Endothelial cell of umbilical vein (primary cell): ENCODE data around the gene ZDHHC11. TPM values are rescaled to one million over a fixed set of nuclear protein-coding genes. Genes with fewer than 3 reads are reported as not detected.

Experiments used
- BruUV-seq: library from RNA; stranded (reverse); fragments of 400-500 nt; replicated peaks from 2 replicates; lab custom pipeline; 2021; lab: Mats Ljungman, UMichigan
- CTCF ChIA-PET: fragments of 300-600, 350-600 bp; sonication (Branson Sonifier 250); formaldehyde crosslinking; loops from one replicate; lab custom pipeline; 2021; ENCODE audit warnings: antibody characterized with exemption, inconsistent platforms; lab: Charles Lee
- POLR2A ChIA-PET: fragments of 300-600, 350-600 bp; sonication (Branson Sonifier 250); formaldehyde crosslinking; loops from one replicate; lab custom pipeline; 2021; ENCODE audit warnings: antibody characterized with exemption, inconsistent platforms; lab: Charles Lee
- DNase-seq: peaks from one replicate; pipeline ENCODE4 v3.0.0-alpha.2; 2011; ENCODE audit warnings: low read depth, low spot score
- FAIRE-seq: peaks from 2 replicates; lab custom pipeline; 2011; peaks lifted over from hg19 to GRCh38; lab: Jason Lieb, UNC
- H2AFZ ChIP-seq: 2 replicates; pipeline ENCODE4 v1.6.0; 2012; ENCODE audit warnings: low read depth, low read length, control low read depth, inconsistent platforms
- H3K27ac ChIP-seq: 2 replicates; pipeline ENCODE4 v1.5.1; 2011; ENCODE audit warnings: low read depth, mild to moderate bottlenecking, control low read depth, low read length, moderate library complexity; ENCODE audit not compliant: insufficient read depth
- H3K27me3 ChIP-seq, 2 experiments: 2 replicates each; pipeline versions ENCODE4 v1.6.0 to v1.6.1; 2011; ENCODE audit warnings: low read length in 2 of 2, mixed read lengths in 1 of 2; ENCODE audit not compliant: control insufficient read depth in 2 of 2, insufficient read depth in 2 of 2
- H3K36me3 ChIP-seq, 2 experiments: 2 replicates in 1 of 2; 3 replicates in 1 of 2; pipeline ENCODE4 v1.5.1; 2011; ENCODE audit warnings: low read length in 2 of 2, mild to moderate bottlenecking in 1 of 2, moderate library complexity in 1 of 2; ENCODE audit not compliant: control insufficient read depth in 2 of 2, insufficient read depth in 2 of 2; ENCODE audit errors: extremely low read depth in 1 of 2
- H3K4me1 ChIP-seq: 3 replicates; pipeline ENCODE4 v1.5.1; 2011; ENCODE audit warnings: mild to moderate bottlenecking, low read length; ENCODE audit not compliant: control insufficient read depth, insufficient read depth; ENCODE audit errors: extremely low read depth
- H3K4me2 ChIP-seq: 2 replicates; pipeline ENCODE4 v1.6.1; 2011; ENCODE audit warnings: low read length, control low read depth, mixed read lengths; ENCODE audit not compliant: insufficient read depth
- H3K4me3 ChIP-seq, 3 experiments: fragments of 200-600 bp in 1 of 3; sonication (generic), shearing (Covaris generic) in 1 of 3; replicated peaks in 1 of 3; 2 replicates each; pipeline ENCODE4 v1.5.1; 2011 to 2016; ENCODE audit warnings: control low read depth in 3 of 3, low read length in 3 of 3, mild to moderate bottlenecking in 2 of 3, inconsistent platforms in 1 of 3, low read depth in 1 of 3, moderate library complexity in 1 of 3; ENCODE audit not compliant: insufficient read depth in 1 of 3
- H3K79me2 ChIP-seq: 2 replicates; pipeline ENCODE4 v1.6.0; 2012; ENCODE audit warnings: low read length, inconsistent platforms; ENCODE audit not compliant: control insufficient read depth, insufficient read depth
- H3K9ac ChIP-seq: replicated peaks from 2 replicates; pipeline ENCODE3; 2011; ENCODE audit warnings: low read length, control low read depth; ENCODE audit not compliant: insufficient read depth; ENCODE audit errors: extremely low read depth
- H3K9me1 ChIP-seq: replicated peaks from 3 replicates; pipeline ENCODE4 v1.6.0; 2011; ENCODE audit warnings: mild to moderate bottlenecking, low read length; ENCODE audit not compliant: control insufficient read depth, insufficient read depth; ENCODE audit errors: extremely low read depth
- H3K9me3 ChIP-seq: replicated peaks from 2 replicates; pipeline ENCODE4 v1.5.1; 2012; ENCODE audit warnings: low read length, inconsistent platforms; ENCODE audit not compliant: control insufficient read depth, insufficient read depth
- H4K20me1 ChIP-seq: replicated peaks from 2 replicates; pipeline ENCODE3; 2011; ENCODE audit warnings: mild to moderate bottlenecking, low read length; ENCODE audit not compliant: control insufficient read depth, insufficient read depth; ENCODE audit errors: extremely low read depth
- CTCF ChIP-seq, 2 donors: IDR thresholded peaks; 1 replicate in 1 of 2; 2 replicates in 1 of 2; pipeline ENCODE4 v1.5.1; 2011; ENCODE audit warnings: low read length in 2 of 2, mild to moderate bottlenecking in 2 of 2, moderate library complexity in 2 of 2, control low read depth in 1 of 2, inconsistent platforms in 1 of 2, low read depth in 1 of 2; ENCODE audit not compliant: insufficient read depth in 1 of 2; ENCODE audit errors: extremely low read depth in 1 of 2
- EZH2 ChIP-seq: IDR thresholded peaks from 2 replicates; pipeline ENCODE4 v1.6.1; 2012; ENCODE audit warnings: borderline replicate concordance, low read depth, mild to moderate bottlenecking, moderate library complexity, low read length, inconsistent platforms; ENCODE audit not compliant: severe bottlenecking
- FOS ChIP-seq: IDR thresholded peaks from 2 replicates; pipeline ENCODE4 v1.6.1; 2011; ENCODE audit warnings: mild to moderate bottlenecking, low read length, moderate library complexity, borderline replicate concordance; ENCODE audit not compliant: insufficient read depth
- GATA2 ChIP-seq: IDR thresholded peaks from 2 replicates; pipeline ENCODE4 v1.7.0; 2011; ENCODE audit warnings: low read depth, mild to moderate bottlenecking, moderate library complexity, mixed read lengths, low read length; ENCODE audit not compliant: insufficient read length, insufficient read depth
- JUN ChIP-seq: IDR thresholded peaks from 2 replicates; pipeline ENCODE4 v1.6.1; 2011; ENCODE audit warnings: borderline replicate concordance, low read depth; ENCODE audit not compliant: insufficient read length, insufficient read depth
- MAX ChIP-seq: IDR thresholded peaks from 2 replicates; pipeline ENCODE4 v1.6.1; 2011; ENCODE audit not compliant: insufficient read depth, insufficient read length
- MYC ChIP-seq: IDR thresholded peaks from one replicate; pipeline ENCODE4 v1.6.1; 2011; ENCODE audit warnings: mild to moderate bottlenecking, low read depth, low read length
- POLR2A ChIP-seq: IDR thresholded peaks from 2 replicates; pipeline ENCODE4 v1.6.1; 2012; ENCODE audit warnings: low read depth, mild to moderate bottlenecking, control low read depth, low read length
- POLR2AphosphoS5 ChIP-seq: IDR thresholded peaks from 2 replicates; pipeline ENCODE4 v1.6.1; 2012; ENCODE audit warnings: low read depth, mild to moderate bottlenecking, control low read depth, low read length, moderate library complexity; ENCODE audit not compliant: insufficient read depth
- dilution Hi-C: fragments of 300-500 bp; cut with MboI; formaldehyde crosslinking; loops from one replicate; pipeline ENCODE4 v1.15.0; 2019; ENCODE audit warnings: low sequenced_read_pairs; ENCODE audit not compliant: extremely low pct_ligation_motif_present
- intact Hi-C: fragments of 100-400 bp; cut with micrococcal nuclease; formaldehyde crosslinking; loops from one replicate; pipeline ENCODE4 v1.10.0; 2022
- polyA plus RNA-seq, 4 experiments: library from polyadenylated mRNA; depleted of rRNA in 3 of 4; stranded (reverse) in 3 of 4; unstranded in 1 of 4; fragments of >200 nt; gene quantifications; 2 replicates each; pipeline versions ENCODE4 v1.2.1 to v1.2.3, GENCODE V29; 2011 to 2012; ENCODE audit warnings: missing spikeins in 1 of 4
- total RNA-seq: library from RNA; stranded (reverse); gene quantifications from 2 replicates; pipeline ENCODE4 v1.2.3, GENCODE V29; 2021

Gene ZDHHC11
- total and polyA plus RNA-seq, 2 donors (not counting 3 experiments of a cell fraction or from before 2014, with no cell fraction given), result 0.35 to 4.4 TPM

DNA sequence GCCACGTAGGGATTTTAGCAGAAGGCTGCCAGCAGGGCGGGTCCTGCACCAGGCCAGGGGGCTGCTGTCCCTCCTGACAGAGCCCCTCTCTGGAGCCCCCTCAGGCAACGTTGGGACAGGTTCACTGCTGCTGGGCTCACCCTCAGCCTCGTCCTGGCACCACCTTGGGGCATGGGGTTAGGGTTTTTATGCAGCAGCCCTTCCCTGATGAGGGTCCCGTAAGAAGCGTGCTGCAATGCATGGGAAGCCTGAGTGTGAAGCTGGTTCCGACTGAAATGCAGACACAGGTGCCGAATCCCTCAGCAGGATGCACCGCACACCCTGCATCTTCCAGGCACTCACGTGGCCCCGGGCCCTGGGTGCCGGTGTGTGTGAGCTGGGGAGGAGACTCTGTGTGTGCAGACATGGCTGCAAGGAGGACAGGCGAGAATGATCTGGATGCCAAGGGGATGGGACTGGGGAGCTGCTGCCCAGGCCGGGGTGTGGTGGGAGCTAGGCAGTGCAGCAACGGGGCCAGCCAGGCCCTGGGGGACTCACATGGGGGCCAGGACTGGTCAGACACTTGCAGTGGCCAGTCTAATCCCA, 93.3 kb downstream of the ZDHHC11 start:
- CTCF ChIA-PET, result no interaction called here

More for the DNA sequence above, 93.3 kb downstream of the ZDHHC11 start:
- no peaks in the 10 kb centered on the region for H3K4me1 ChIP-seq
- no peaks in the 10 kb centered on the region for H4K20me1 ChIP-seq
- H3K27me3 ChIP-seq, result no peaks in the 10 kb centered on the region
- no peaks in the 10 kb centered on the region for H3K9me1 ChIP-seq
- DNase-seq (no peak), FAIRE-seq (no peak)
- H2AFZ ChIP-seq, result no peak overlapping the region
- intact Hi-C loops (no loop called here), dilution Hi-C loops (no loop called here)
- H3K4me3 ChIP-seq, result no peak overlapping the region
- TF ChIP-seq POLR2AphosphoS5, result no peak
- TF ChIP-seq MYC, result no peak
- no peak for TF ChIP-seq GATA2
- TF ChIP-seq EZH2, result no peak
- TF ChIP-seq CTCF (IDR thresholded peaks at IDR 0.05; ENCODE audit: extremely low read depth in 1 of 2, insufficient read depth in 1 of 2, low read depth in 1 of 2, low read length in 2 of 2), result no peak
- TF ChIP-seq MAX, result no peak
- no peak for TF ChIP-seq JUN
- TF ChIP-seq FOS, result no peak
- no peak for TF ChIP-seq POLR2A
- no peaks in the 10 kb centered on the region for H3K9me3 ChIP-seq
- no peak overlapping the region for H3K27ac ChIP-seq
- POLR2A ChIA-PET, result no interaction called here
- no peak overlapping the region for H3K9ac ChIP-seq
- no TSS peak for BruUV-seq
- no peaks in the 10 kb centered on the region for H3K79me2 ChIP-seq
- H3K4me2 ChIP-seq, result no peak overlapping the region
- H3K36me3 ChIP-seq, result no peaks in the 10 kb centered on the region
